Activated CD8-positive, alpha-beta memory T cell treated with anti-CD3 and anti-CD28 coated beads, Interleukin-2, amount 10 ng/mL, durations not matched to agents 7 days and 5 days (primary cell): ENCODE measurements around the gene PRKCB. TPM values are rescaled to one million over a fixed set of nuclear protein-coding genes. Genes with fewer than 3 reads are reported as not detected.

Experiments
- ATAC-seq: fragments of 150-1000 bp; cut with Tn5 transposase; one replicate; pipeline ENCODE4 v1.10.0; 2021; ENCODE audit warnings: moderate library complexity
- CTCF ChIA-PET: fragments of 350-600 bp; sonication (Branson Sonifier 250); formaldehyde crosslinking; loops from one replicate; lab custom pipeline; 2021; ENCODE audit warnings: antibody characterized with exemption; lab: Charles Lee
- DNase-seq: peaks from one replicate; pipeline ENCODE4 v3.0.0-alpha.2; 2020
- H3K27ac Mint-ChIP-seq: one replicate; pipeline ENCODE4 v1.8.0; 2021; ENCODE audit warnings: mild to moderate bottlenecking, mixed read lengths
- H3K27me3 Mint-ChIP-seq: one replicate; pipeline ENCODE4 v1.8.0; 2021; ENCODE audit warnings: mixed read lengths
- H3K36me3 Mint-ChIP-seq: one replicate; pipeline ENCODE4 v1.8.0; 2021; ENCODE audit warnings: mild to moderate bottlenecking, mixed read lengths
- H3K4me1 Mint-ChIP-seq: one replicate; pipeline ENCODE4 v1.8.0; 2021; ENCODE audit warnings: mixed read lengths
- H3K4me3 Mint-ChIP-seq: one replicate; pipeline ENCODE4 v1.8.0; 2021; ENCODE audit warnings: mild to moderate bottlenecking, moderate library complexity, mixed read lengths
- H3K9me3 Mint-ChIP-seq: one replicate; pipeline ENCODE4 v1.8.0; 2022; ENCODE audit warnings: low read depth, mixed read lengths
- total RNA-seq, 2 experiments: library from RNA; stranded (reverse); gene quantifications; one replicate each; pipeline ENCODE4 v1.2.3, GENCODE V29; 2021

Gene PRKCB
- total RNA-seq, 2 experiments from 2014 or later = 98.5 to 125 TPM

- CTCF ChIA-PET = interaction anchor here (1.0 kb wide), 1 partner anchor 9 kb away, joined by 4 read pairs; no protein-coding TSS in a partner anchor
- H3K27me3 Mint-ChIP-seq = no peaks in the 10 kb centered on the region
- ATAC-seq (no peak), DNase-seq (no peak)
- no peak overlapping the region for H3K27ac Mint-ChIP-seq
- H3K9me3 Mint-ChIP-seq = no peaks in the 10 kb centered on the region
- peaks cover 41% of the 10 kb centered on the region for H3K36me3 Mint-ChIP-seq
- peaks cover 12% of the 10 kb centered on the region for H3K4me1 Mint-ChIP-seq
- no peak overlapping the region for H3K4me3 Mint-ChIP-seq
Measured at GRCh38 chr16:24125214-24125613, 289.4 kb downstream of the PRKCB start.

DNA sequence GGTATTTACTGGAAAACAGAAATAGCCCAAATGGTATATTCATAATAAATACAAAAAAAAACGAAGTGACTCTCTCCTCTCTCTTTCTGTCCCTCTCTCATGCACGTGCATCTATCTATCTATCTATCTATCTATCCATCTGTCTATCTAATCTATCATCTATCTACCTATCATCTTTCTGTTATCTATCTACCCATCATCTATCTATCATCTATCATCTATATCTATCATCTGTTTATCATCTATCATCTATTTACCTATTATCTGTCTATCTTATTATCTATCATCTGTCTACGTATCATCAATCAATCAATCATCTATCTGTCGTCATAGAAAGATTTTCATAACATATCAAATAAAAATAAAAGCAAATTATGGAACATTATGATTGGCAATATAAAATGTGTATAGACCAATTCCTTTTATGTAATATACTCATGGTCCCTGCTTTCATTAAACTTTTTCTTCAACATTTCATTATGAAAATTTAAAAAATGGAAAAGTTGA lies 293.7 kb downstream of the PRKCB start:
- no peaks in the 10 kb centered on the region for H3K27me3 Mint-ChIP-seq
- H3K27ac Mint-ChIP-seq = no peak overlapping the region
- H3K4me1 Mint-ChIP-seq = peaks cover 11% of the 10 kb centered on the region
- DNase-seq (no peak), ATAC-seq (no peak)
- no peak overlapping the region for H3K4me3 Mint-ChIP-seq
- CTCF ChIA-PET = no interaction called here
- no peaks in the 10 kb centered on the region for H3K9me3 Mint-ChIP-seq
- peaks cover 35% of the 10 kb centered on the region for H3K36me3 Mint-ChIP-seq

GRCh38 chr16:24130494-24131085 lies 294.8 kb downstream of the PRKCB start:
- ATAC-seq (no peak), DNase-seq (no peak)
- Mint-ChIP-seq H3K4me1 (peaks cover 2% of the 10 kb centered on the region), H3K27ac (no peak overlapping the region), H3K36me3 (peaks cover 29% of the 10 kb centered on the region), H3K4me3 (no peak overlapping the region), H3K27me3 (no peaks in the 10 kb centered on the region), H3K9me3 (no peaks in the 10 kb centered on the region)
- CTCF ChIA-PET = no interaction called here

DNA sequence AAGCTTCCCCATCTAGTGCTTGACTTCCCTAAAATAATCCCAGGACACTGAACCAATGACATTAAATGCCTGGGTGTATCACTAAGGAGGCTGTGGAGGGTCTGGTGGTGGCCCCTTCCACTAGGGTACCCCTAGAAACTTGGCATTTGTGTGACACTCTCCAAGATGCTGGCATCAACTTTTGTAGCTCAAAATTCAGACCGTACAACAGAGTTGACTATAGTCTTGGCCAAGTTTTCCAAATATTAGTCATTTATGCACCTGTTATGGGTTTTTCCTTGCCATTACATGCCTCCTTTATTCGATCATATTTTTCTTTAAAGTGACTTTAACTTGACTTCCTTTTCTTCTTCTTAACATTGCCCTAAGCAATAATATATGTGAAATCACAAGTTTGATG lies 295.5 kb downstream of the PRKCB start:
- ATAC-seq (no peak), DNase-seq (no peak)
- no peak overlapping the region for H3K27ac Mint-ChIP-seq
- no peaks in the 10 kb centered on the region for H3K27me3 Mint-ChIP-seq
- H3K4me1 Mint-ChIP-seq = peaks cover 2% of the 10 kb centered on the region
- CTCF ChIA-PET = no interaction called here
- H3K36me3 Mint-ChIP-seq = peaks cover 26% of the 10 kb centered on the region
- no peaks in the 10 kb centered on the region for H3K9me3 Mint-ChIP-seq
- no peak overlapping the region for H3K4me3 Mint-ChIP-seq

DNA sequence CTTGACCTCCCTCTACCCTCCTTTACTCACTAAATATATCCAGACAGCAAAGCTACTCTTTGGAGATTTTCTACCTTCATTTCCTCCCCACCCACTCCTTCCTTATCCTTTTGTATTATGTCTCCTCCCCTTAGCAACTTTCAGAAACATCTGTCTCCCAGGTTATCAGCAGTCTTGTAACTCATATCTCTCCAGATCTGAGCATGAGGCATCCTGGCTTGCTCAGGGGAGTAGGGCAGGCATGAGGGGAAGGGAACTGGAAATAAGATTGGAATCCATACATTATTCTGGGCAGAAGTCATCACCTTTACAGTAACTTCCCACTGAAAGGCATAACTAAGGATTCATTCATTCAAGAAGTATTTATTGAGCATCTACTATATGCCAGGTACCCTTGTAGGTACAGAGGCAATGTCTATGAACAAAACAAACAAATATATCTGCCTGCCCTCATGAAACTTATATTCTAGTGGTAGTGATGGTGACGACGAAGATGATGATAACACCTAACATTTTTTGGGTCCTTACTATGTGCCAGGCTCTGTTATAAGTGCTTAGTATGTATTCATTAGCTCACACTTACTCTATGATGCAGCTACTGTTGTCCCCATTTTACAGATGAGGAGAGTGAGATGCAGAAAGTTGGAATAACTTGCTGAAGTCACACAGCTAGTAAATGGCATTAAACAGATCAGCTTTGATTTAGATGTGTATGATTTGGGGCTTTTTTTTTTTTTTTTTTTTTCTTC lies 296.4 kb downstream of the PRKCB start:
- no peaks in the 10 kb centered on the region for H3K9me3 Mint-ChIP-seq
- peaks cover 26% of the 10 kb centered on the region for H3K36me3 Mint-ChIP-seq
- ATAC-seq (no peak), DNase-seq (no peak)
- H3K27ac Mint-ChIP-seq = no peak overlapping the region
- H3K4me1 Mint-ChIP-seq = peaks cover 2% of the 10 kb centered on the region
- no peak overlapping the region for H3K4me3 Mint-ChIP-seq
- CTCF ChIA-PET = no interaction called here
- H3K27me3 Mint-ChIP-seq = no peaks in the 10 kb centered on the region

- Mint-ChIP-seq H3K9me3 (no peaks in the 10 kb centered on the region), H3K4me1 (peaks cover 2% of the 10 kb centered on the region)
- DNase-seq = no peak
Measured at GRCh38 chr16:24132797-24133155, 297.0 kb downstream of the PRKCB start.

DNA sequence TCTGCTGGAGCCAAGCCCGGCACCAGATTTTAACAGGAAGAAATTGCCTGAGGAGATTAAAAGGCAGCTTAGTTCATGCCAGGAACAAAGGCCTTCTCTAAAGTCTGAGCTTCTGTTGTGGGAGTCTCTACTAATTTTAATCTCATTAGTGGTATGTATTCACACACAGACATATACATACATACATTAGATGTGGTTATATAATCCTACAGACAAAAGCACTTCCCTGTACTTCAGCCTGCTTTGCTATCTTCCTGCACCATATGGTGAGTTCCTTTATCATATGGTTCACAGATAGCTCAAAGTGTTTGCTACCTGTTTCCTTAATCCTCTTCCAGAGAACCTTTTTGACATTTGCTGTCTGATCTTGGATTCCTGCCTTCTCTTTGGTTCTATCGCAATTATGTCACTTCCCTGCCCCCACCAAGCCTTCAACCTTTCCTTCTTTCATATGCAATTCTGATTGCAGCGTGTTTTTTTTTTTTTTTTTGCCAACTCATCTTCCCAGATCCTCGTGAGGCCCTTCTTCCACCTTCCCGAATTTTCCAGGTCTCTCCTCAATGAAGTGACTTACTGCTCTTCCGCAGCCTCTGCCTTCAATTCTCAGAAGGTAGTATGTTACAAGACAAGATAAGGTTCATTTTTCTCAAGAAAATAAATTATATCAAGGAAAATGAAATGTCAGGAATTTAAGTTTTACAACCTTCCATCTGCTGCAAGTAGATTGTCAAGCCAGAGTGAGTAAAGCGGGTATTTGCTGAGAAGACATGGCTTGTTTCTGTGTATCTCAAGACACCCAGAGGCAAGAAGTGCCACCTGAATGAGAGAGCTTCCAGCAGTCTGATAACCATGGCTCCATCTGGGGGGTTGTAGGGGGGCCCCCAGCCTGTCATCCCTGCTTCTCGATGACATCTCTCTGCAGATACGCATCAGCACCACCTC lies 300.1 kb downstream of the PRKCB start:
- no peak overlapping the region for H3K4me3 Mint-ChIP-seq

More at GRCh38 chr16:24132797-24133155, 297.0 kb downstream of the PRKCB start:
- no peak overlapping the region for H3K4me3 Mint-ChIP-seq
- CTCF ChIA-PET = interaction anchor here (1.4 kb wide), 1 partner anchor 332 kb away, joined by 4 read pairs; no protein-coding TSS in a partner anchor
- H3K36me3 Mint-ChIP-seq = peaks cover 22% of the 10 kb centered on the region
- H3K27ac Mint-ChIP-seq = no peak overlapping the region
- no peak for ATAC-seq
- H3K27me3 Mint-ChIP-seq = no peaks in the 10 kb centered on the region

GRCh38 chr16:24138024-24138423 lies 302.2 kb downstream of the PRKCB start:
- Mint-ChIP-seq H3K9me3 (no peaks in the 10 kb centered on the region), H3K36me3 (peaks cover 29% of the 10 kb centered on the region), H3K4me1 (peaks cover 17% of the 10 kb centered on the region), H3K27me3 (no peaks in the 10 kb centered on the region), H3K4me3 (no peak overlapping the region), H3K27ac (no peak overlapping the region)
- ATAC-seq (no peak), DNase-seq (no peak)
- CTCF ChIA-PET = no interaction called here

More for the DNA sequence above, 300.1 kb downstream of the PRKCB start:
- H3K27me3 Mint-ChIP-seq = no peaks in the 10 kb centered on the region
- H3K4me1 Mint-ChIP-seq = peaks cover 19% of the 10 kb centered on the region
- no peak for ATAC-seq
- CTCF ChIA-PET = interaction anchor here (0.8 kb wide), 1 partner anchor 65 kb away, joined by 3 read pairs; no protein-coding TSS in a partner anchor
- H3K27ac Mint-ChIP-seq = no peak overlapping the region
- no peaks in the 10 kb centered on the region for H3K9me3 Mint-ChIP-seq
- H3K36me3 Mint-ChIP-seq = peaks cover 38% of the 10 kb centered on the region
- DNase-seq = no peak

GRCh38 chr16:24138575-24138974 lies 302.8 kb downstream of the PRKCB start:
- no peak for ATAC-seq
- H3K4me1 Mint-ChIP-seq = peaks cover 17% of the 10 kb centered on the region
- H3K9me3 Mint-ChIP-seq = no peaks in the 10 kb centered on the region
- no peak for DNase-seq
- H3K27me3 Mint-ChIP-seq = no peaks in the 10 kb centered on the region
- CTCF ChIA-PET = no interaction called here
- no peak overlapping the region for H3K4me3 Mint-ChIP-seq
- H3K27ac Mint-ChIP-seq = no peak overlapping the region
- peaks cover 27% of the 10 kb centered on the region for H3K36me3 Mint-ChIP-seq

DNA sequence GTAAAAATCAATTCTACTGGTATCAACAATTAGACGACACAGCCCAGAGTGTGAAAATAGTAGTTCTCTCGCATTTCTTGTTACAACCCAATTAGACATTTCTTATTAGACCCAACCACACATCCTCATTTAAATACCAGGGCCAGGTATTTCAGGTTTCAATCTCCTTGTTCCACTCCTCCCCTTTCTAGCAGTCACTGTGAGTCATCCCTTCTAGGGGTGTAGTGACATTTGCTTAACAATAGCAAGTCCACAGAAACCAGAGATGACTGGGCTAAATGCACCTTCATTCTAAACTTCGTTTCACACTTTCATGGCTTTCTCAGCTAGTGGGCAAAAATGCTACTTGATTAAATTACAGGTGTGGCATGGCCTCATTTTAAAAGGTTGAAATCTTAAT lies 303.5 kb downstream of the PRKCB start:
- ATAC-seq (peak; percentile 73), DNase-seq (no peak)
- Mint-ChIP-seq H3K9me3 (no peaks in the 10 kb centered on the region), H3K4me3 (no peak overlapping the region), H3K4me1 (peaks cover 17% of the 10 kb centered on the region), H3K27ac (no peak overlapping the region), H3K36me3 (peaks cover 31% of the 10 kb centered on the region), H3K27me3 (no peaks in the 10 kb centered on the region)
- CTCF ChIA-PET = no interaction called here

GRCh38 chr16:24140730-24141129 lies 304.9 kb downstream of the PRKCB start:
- H3K27ac Mint-ChIP-seq = no peak overlapping the region
- peaks cover 42% of the 10 kb centered on the region for H3K36me3 Mint-ChIP-seq
- H3K4me3 Mint-ChIP-seq = no peak overlapping the region
- peaks cover 2% of the 10 kb centered on the region for H3K9me3 Mint-ChIP-seq
- CTCF ChIA-PET = no interaction called here
- no peaks in the 10 kb centered on the region for H3K27me3 Mint-ChIP-seq
- DNase-seq (no peak), ATAC-seq (no peak)
- H3K4me1 Mint-ChIP-seq = peaks cover 17% of the 10 kb centered on the region

DNA sequence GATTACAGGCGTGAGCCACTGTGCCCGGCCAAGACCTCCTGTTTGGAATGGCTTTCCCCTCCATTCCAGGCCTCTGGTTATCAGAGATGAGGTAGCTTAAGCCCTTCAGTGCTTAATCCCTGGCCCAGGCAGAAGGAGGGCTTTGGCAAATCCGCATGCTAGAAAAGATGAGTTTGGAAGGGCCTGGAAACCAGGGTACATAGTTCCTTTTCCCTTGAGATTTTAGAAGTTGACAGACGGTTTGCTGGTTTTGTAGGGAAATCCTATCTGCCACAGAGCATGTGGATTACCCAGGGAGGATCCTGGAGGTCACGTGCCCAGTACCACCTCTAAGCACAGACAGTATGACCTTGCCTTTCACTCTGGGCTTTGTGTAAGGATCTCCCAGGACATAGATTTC lies 305.7 kb downstream of the PRKCB start:
- CTCF ChIA-PET = no interaction called here
- no peak overlapping the region for H3K4me3 Mint-ChIP-seq
- no peak overlapping the region for H3K27ac Mint-ChIP-seq
- peaks cover 2% of the 10 kb centered on the region for H3K9me3 Mint-ChIP-seq
- H3K27me3 Mint-ChIP-seq = no peaks in the 10 kb centered on the region
- peaks cover 44% of the 10 kb centered on the region for H3K36me3 Mint-ChIP-seq
- H3K4me1 Mint-ChIP-seq = peaks cover 18% of the 10 kb centered on the region
- DNase-seq = no peak
- no peak for ATAC-seq

GRCh38 chr16:24141917-24142316 lies 306.1 kb downstream of the PRKCB start:
- CTCF ChIA-PET = interaction anchor here (0.6 kb wide), 1 partner anchor 342 kb away, joined by 3 read pairs; no protein-coding TSS in a partner anchor
- Mint-ChIP-seq H3K4me3 (no peak overlapping the region), H3K27ac (no peak overlapping the region), H3K9me3 (peaks cover 2% of the 10 kb centered on the region), H3K4me1 (peaks cover 18% of the 10 kb centered on the region), H3K36me3 (peaks cover 45% of the 10 kb centered on the region), H3K27me3 (no peaks in the 10 kb centered on the region)
- DNase-seq (no peak), ATAC-seq (no peak)
